Measurements from ENCODE around the gene TMEM39A.

- no peak for TF ChIP-seq CTCF (conservative IDR thresholded peaks at IDR 0.05 in 1 of 2, IDR thresholded peaks at IDR 0.05 in 1 of 2; ENCODE audit: low read depth in 1 of 2, low read length in 2 of 2)
- TF ChIP-seq EZH2 (IDR thresholded peaks at IDR 0.05; ENCODE audit: low read length, missing control alignments): no peak
Measured at GRCh38 chr3:119483101-119483500, 19.7 kb upstream of the TMEM39A start.
